Loucy (cell line): Measurements from ENCODE around the gene DRD5.
A peak's percentile ranks its signal among the peaks of the same experiment; 100 is the strongest.

Source experiments
- H2AFZ ChIP-seq: fragments of 200-600 bp; sonication (generic); 2 replicates; pipeline ENCODE4 v1.6.0; 2016; ENCODE audit warnings: antibody characterized with exemption, mild to moderate bottlenecking, low read length, moderate library complexity
- H3F3A ChIP-seq: fragments of 200-600 bp; 2 replicates; pipeline ENCODE4 v1.6.0; 2016; ENCODE audit warnings: antibody characterized with exemption, low read depth, mild to moderate bottlenecking
- H3K27me3 ChIP-seq: fragments of 200-600 bp; sonication (generic); 2 replicates; pipeline ENCODE4 v1.6.1; 2014; ENCODE audit warnings: low read length, mild to moderate bottlenecking; ENCODE audit not compliant: insufficient read depth, poor library complexity, severe bottlenecking
- H3K36me3 ChIP-seq: fragments of 200-600 bp; sonication (generic); 2 replicates; pipeline ENCODE4 v1.6.1; 2016; ENCODE audit warnings: low read length; ENCODE audit not compliant: insufficient read depth
- H3K4me1 ChIP-seq: fragments of 200-600 bp; sonication (generic); 2 replicates; pipeline ENCODE4 v1.5.1; 2014; ENCODE audit warnings: low read length, mild to moderate bottlenecking; ENCODE audit not compliant: insufficient read depth, poor library complexity, severe bottlenecking
- H3K4me2 ChIP-seq: fragments of 200-600 bp; sonication (generic); 2 replicates; pipeline ENCODE4 v1.6.0; 2014; ENCODE audit warnings: antibody characterized with exemption, low read length, low read depth, mild to moderate bottlenecking; ENCODE audit not compliant: poor library complexity, severe bottlenecking
- H3K4me3 ChIP-seq: fragments of 200-600 bp; sonication (generic); 2 replicates; pipeline ENCODE4 v1.5.1; 2014; ENCODE audit warnings: low read length, mild to moderate bottlenecking, mixed read lengths; ENCODE audit not compliant: poor library complexity, severe bottlenecking
- H3K79me2 ChIP-seq: fragments of 200-600 bp; sonication (generic); 2 replicates; pipeline ENCODE4 v1.6.1; 2014; ENCODE audit warnings: low read length; ENCODE audit not compliant: insufficient read depth
- H3K9ac ChIP-seq: fragments of 200-600 bp; sonication (generic); 2 replicates; pipeline ENCODE4 v1.6.0; 2014; ENCODE audit warnings: mild to moderate bottlenecking, low read depth, low read length, moderate library complexity; ENCODE audit not compliant: poor library complexity, severe bottlenecking
- H3K9me2 ChIP-seq: fragments of 200-600 bp; sonication (generic); replicated peaks from 2 replicates; pipeline ENCODE4 v1.6.1; 2016; ENCODE audit warnings: low read depth, low read length, mixed read lengths
- H3K9me3 ChIP-seq: fragments of 200-600 bp; sonication (generic); 2 replicates; pipeline ENCODE4 v1.6.1; 2014; ENCODE audit warnings: mild to moderate bottlenecking, antibody characterized with exemption, low read length, low read depth; ENCODE audit not compliant: insufficient read depth
- H4K20me1 ChIP-seq: fragments of 200-600 bp; sonication (generic); 2 replicates; pipeline ENCODE4 v1.6.0; 2014; ENCODE audit warnings: antibody characterized with exemption, low read length, mild to moderate bottlenecking; ENCODE audit not compliant: insufficient read depth, poor library complexity, severe bottlenecking
- CTCF ChIP-seq: fragments of 200-600 bp; sonication (generic); conservative IDR thresholded peaks from 2 replicates; pipeline ENCODE4 v1.5.1; 2014; ENCODE audit warnings: mild to moderate bottlenecking, antibody characterized with exemption, low read length
- EZH2phosphoT487 ChIP-seq: fragments of 200-600 bp; IDR thresholded peaks from 2 replicates; pipeline ENCODE4 v1.6.1; 2018; ENCODE audit warnings: antibody characterized with exemption, mild to moderate bottlenecking, moderate library complexity, borderline replicate concordance

The DRD5 gene

DNA sequence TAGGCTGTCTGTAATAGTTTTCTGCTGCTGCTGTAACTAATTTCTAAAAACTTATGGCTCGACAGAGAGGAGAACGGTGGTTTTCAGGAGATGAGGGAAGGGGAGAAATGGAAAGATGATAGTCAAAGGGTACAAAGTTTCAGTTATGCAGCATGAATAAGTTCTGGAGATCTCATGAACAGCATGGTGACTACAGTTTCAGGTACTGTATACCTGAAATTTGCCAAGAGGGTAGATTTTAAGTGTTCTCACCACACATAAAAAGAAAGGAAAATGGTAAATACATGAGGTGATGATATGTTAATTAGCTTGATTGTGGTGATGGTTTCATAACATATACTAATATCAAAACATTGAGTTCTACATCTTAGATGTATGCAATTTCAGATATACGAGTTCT lies 34.9 kb downstream of the DRD5 start:
- no peaks in the 10 kb centered on the region for H3K27me3 ChIP-seq

DNA sequence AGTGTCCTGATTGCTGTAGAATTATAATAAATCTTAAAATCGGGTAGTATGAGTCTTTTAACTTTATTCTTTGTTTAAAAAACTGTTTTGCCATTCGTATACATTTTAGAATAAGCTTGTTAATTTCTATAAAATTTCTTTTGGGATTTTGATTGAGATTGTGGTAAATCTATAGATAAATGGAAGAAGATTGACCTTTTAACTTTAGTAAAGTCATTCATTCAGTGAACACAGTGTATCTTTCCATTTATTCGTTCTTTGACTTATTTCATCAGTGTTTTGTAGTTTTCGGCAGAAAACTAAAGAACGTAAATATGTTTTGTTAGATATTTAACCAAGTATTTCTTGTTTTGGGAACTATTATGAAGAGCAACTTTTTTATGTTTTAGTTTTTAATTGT lies 38.9 kb downstream of the DRD5 start:
- Histone ChIP-seq H3K27me3 (no peaks in the 10 kb centered on the region), H3K4me2 (no peak overlapping the region), H3K79me2 (no peaks in the 10 kb centered on the region), H4K20me1 (no peaks in the 10 kb centered on the region), H3K4me3 (no peak overlapping the region), H3K36me3 (no peaks in the 10 kb centered on the region), H3K9ac (no peak overlapping the region), H3K4me1 (peaks cover 2% of the 10 kb centered on the region), H3K9me3 (no peaks in the 10 kb centered on the region), H2AFZ (no peak overlapping the region), H3K9me2 (no peaks in the 10 kb centered on the region), H3F3A (no peaks in the 10 kb centered on the region)
- TF ChIP-seq EZH2phosphoT487, result no peak
- no peak for TF ChIP-seq CTCF

More for the DNA sequence above, 34.9 kb downstream of the DRD5 start:
- no peak overlapping the region for H2AFZ ChIP-seq
- H3K9me2 ChIP-seq, result no peaks in the 10 kb centered on the region
- no peak overlapping the region for H3K4me2 ChIP-seq
- H3K4me3 ChIP-seq, result no peak overlapping the region
- H4K20me1 ChIP-seq, result no peaks in the 10 kb centered on the region
- H3F3A ChIP-seq, result no peaks in the 10 kb centered on the region
- no peaks in the 10 kb centered on the region for H3K36me3 ChIP-seq
- H3K9ac ChIP-seq, result no peak overlapping the region
- no peaks in the 10 kb centered on the region for H3K9me3 ChIP-seq
- no peaks in the 10 kb centered on the region for H3K79me2 ChIP-seq
- H3K4me1 ChIP-seq, result no peaks in the 10 kb centered on the region
- no peak for TF ChIP-seq EZH2phosphoT487
- no peak for TF ChIP-seq CTCF

DNA sequence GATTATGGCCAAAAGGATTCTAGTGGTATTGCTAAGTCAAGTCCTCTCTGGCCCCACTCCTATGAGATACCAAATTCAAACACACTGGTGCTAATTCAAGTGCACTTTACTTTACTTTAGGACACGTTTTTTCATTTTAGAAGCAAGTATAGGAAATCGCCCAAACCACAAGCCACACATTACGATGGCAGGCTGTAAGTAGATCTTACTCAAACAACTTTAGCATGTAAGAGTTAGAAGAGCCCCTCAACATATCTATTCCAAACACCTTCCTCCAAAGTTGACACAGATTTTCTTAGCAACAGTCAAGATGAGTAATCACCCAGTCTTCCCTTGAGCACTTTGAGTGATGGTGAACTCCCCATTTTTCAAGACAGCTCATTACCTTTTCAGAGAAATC lies 43.6 kb downstream of the DRD5 start:
- H3K4me1 ChIP-seq, result peaks cover 6% of the 10 kb centered on the region
- no peaks in the 10 kb centered on the region for H3K27me3 ChIP-seq
- no peaks in the 10 kb centered on the region for H3K36me3 ChIP-seq
- H3K9me3 ChIP-seq, result no peaks in the 10 kb centered on the region
- H3K4me2 ChIP-seq, result peak overlapping the region; percentile 10
- H4K20me1 ChIP-seq, result no peaks in the 10 kb centered on the region
- no peak for TF ChIP-seq EZH2phosphoT487
- no peak for TF ChIP-seq CTCF
- no peak overlapping the region for H3K9ac ChIP-seq
- H3K4me3 ChIP-seq, result no peak overlapping the region
- H3K79me2 ChIP-seq, result no peaks in the 10 kb centered on the region
- H3F3A ChIP-seq, result no peaks in the 10 kb centered on the region
- H2AFZ ChIP-seq, result no peak overlapping the region
- H3K9me2 ChIP-seq, result no peaks in the 10 kb centered on the region
